Right atrium auricular region (tissue), 2 donors: ENCODE results near the gene ABHD10. TPM values are rescaled to one million over a fixed set of nuclear protein-coding genes. Genes with fewer than 3 reads are reported as not detected.

Experiments used
- DNase-seq: peaks from one replicate; pipeline ENCODE4 v3.0.0-alpha.2; 2019; ENCODE audit warnings: low spot score
- H3K27ac ChIP-seq, 2 donors: fragments of 200-600 bp; sonication (generic); 1 replicate in 1 of 2; 2 replicates in 1 of 2; pipeline ENCODE4 v1.5.1; 2016 to 2019
- H3K27me3 ChIP-seq, 2 donors: fragments of 200-600 bp; sonication (generic); one replicate each; pipeline versions ENCODE4 v1.5.1 to v1.6.0; 2017 to 2019
- H3K36me3 ChIP-seq: fragments of 200-600 bp; sonication (generic); one replicate; pipeline ENCODE4 v1.5.1; 2016
- H3K4me1 ChIP-seq, 2 donors: fragments of 200-600 bp; sonication (generic); one replicate each; pipeline versions ENCODE4 v1.5.1 to v1.6.0; 2017 to 2019
- H3K4me3 ChIP-seq, 2 donors: fragments of 200-600 bp; sonication (generic); 1 replicate in 1 of 2; 2 replicates in 1 of 2; pipeline ENCODE4 v1.5.1; 2017 to 2019; ENCODE audit warnings: mild to moderate bottlenecking in 1 of 2, moderate library complexity in 1 of 2
- H3K9me3 ChIP-seq, 2 donors: fragments of 200-600 bp; sonication (generic); one replicate each; pipeline ENCODE4 v1.5.1; 2019
- CTCF ChIP-seq, 2 donors: fragments of 200-600 bp; sonication (generic); IDR thresholded peaks; one replicate each; pipeline ENCODE4 v1.5.1; 2019; ENCODE audit warnings: antibody characterized with exemption in 2 of 2
- total RNA-seq, 2 donors: library from RNA; depleted of rRNA; stranded (reverse); fragments of >200 nt; gene quantifications; one replicate each; pipeline ENCODE4 v1.1.0, GENCODE V29; 2016

Gene ABHD10
- total RNA-seq, 2 donors from 2014 or later, result 15.3 to 20.8 TPM

DNA sequence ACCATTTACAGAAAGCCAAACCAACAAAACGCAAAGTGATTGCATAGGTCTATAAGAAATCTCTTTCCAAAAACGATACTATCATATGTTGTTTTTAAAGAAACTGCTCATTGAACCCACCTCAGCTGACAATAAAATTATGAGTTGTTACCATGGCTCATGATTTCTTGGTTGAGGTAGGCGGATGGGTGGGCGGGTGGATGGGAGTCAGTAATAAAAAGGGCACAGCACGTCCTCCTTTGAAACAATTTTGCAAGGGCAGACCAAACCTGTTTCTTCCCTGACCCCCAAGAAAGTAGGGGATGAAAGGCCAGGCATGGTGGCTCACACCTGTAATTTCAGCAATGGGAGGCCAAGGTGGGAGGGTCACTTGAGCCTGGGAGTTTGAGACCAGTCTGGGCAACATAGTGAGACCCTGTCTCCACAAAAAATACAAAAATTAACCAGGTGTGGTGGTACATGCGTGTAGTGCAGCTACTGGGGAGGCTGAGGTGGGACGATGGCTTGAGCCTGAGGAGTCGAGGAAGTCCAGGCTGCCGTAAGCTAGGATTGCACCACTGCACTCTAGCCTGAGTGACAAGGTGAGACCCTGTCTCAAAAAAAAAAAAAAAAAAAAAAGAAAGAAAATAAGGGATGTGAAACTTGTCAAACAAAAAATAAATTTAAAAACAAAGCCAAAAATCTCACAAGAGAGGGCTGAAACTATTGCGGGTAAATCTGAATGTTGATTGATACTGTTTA, 2.1 kb downstream of the ABHD10 start:
- no peak for DNase-seq
- H3K9me3 ChIP-seq, result no peaks in the 10 kb centered on the region
- no peak overlapping the region for H3K27ac ChIP-seq
- no peaks in the 10 kb centered on the region for H3K27me3 ChIP-seq
- peaks cover 0 to 8% of the 10 kb centered on the region in 2 donors for H3K4me1 ChIP-seq
- H3K4me3 ChIP-seq, result no peak overlapping the region
- TF ChIP-seq CTCF (IDR thresholded peaks at IDR 0.05), result no peak
- H3K36me3 ChIP-seq, result no peaks in the 10 kb centered on the region

DNA sequence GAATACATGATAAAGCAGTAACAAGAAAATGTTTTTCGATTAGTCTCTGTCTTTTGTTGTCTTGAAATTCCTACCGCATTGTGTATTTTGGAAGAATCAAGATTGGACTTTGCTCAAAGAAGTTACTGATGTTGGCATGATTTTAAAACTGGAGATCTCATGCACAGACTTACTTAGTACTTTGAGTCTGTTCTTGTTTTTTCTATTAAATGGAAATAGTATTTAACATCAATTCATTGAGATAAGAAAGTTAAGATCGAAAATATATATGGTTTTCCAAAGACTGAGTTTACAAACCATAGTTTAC, 2.6 kb downstream of the ABHD10 start:
- no peak overlapping the region for H3K4me3 ChIP-seq
- no peaks in the 10 kb centered on the region for H3K9me3 ChIP-seq
- no peak for DNase-seq
- no peaks in the 10 kb centered on the region for H3K27me3 ChIP-seq
- no peaks in the 10 kb centered on the region for H3K36me3 ChIP-seq
- no peak for TF ChIP-seq CTCF (IDR thresholded peaks at IDR 0.05)
- H3K27ac ChIP-seq, result no peak overlapping the region
- peaks cover 0 to 8% of the 10 kb centered on the region in 2 donors for H3K4me1 ChIP-seq

GRCh38 chr3:111984636-111985298, 5.9 kb downstream of the ABHD10 start:
- Histone ChIP-seq H3K9me3 (no peaks in the 10 kb centered on the region), H3K4me3 (no peak overlapping the region), H3K36me3 (peaks cover 5% of the 10 kb centered on the region), H3K4me1 (peaks cover 0 to 8% of the 10 kb centered on the region in 2 donors), H3K27ac (no peak overlapping the region), H3K27me3 (no peaks in the 10 kb centered on the region)
- no peak for TF ChIP-seq CTCF (IDR thresholded peaks at IDR 0.05)
- DNase-seq, result no peak

DNA sequence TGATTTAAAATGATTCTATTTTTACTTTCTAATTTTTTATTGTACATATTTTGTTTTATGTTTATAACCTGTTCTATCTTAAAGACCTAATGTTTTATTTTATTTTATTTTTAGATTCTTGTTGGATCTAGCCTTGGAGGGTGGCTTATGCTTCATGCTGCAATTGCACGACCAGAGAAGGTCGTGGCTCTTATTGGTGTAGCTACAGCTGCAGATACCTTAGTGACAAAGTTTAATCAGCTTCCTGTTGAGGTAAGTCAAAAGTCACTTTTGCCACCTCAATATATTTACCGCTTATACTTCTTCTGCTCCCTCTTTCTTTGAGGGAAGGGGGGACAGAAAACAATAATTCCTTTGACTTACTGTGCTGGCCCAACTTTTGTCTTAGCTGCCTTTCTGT, 8.0 kb downstream of the ABHD10 start:
- no peak for TF ChIP-seq CTCF (IDR thresholded peaks at IDR 0.05)
- H3K36me3 ChIP-seq, result peaks cover 11% of the 10 kb centered on the region
- no peaks in the 10 kb centered on the region for H3K9me3 ChIP-seq
- H3K4me1 ChIP-seq, result no peaks in the 10 kb centered on the region
- H3K4me3 ChIP-seq, result no peak overlapping the region
- H3K27me3 ChIP-seq, result no peaks in the 10 kb centered on the region
- no peak for DNase-seq
- H3K27ac ChIP-seq, result no peak overlapping the region

DNA sequence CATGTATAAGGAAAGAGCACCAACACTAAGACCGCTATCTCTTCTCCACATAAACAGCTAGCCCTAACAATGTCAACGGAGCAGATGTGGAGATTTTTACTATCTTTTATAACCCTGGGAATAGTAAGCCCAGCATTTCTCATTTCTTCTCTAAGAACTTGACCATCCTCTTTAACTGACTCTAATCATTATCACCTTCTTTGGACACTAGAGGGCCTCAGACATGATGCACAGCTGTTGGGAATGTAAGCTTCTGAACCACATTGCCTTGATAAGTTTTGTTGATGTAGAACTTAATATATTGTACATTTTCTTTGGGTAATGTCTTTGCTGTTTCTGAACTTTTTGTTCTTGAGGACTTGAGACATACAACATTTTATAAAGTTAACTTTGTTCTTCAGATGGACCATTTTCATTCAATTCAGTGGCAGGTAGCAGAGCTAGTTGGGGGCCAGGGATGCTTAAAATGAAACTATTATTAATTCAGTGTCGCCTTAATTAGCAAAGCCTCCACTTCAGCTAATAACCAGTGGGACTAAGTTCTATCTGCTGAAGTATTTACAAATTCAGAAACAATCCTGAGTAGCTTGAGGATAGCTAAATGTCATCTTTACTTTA, 10.3 kb downstream of the ABHD10 start:
- Histone ChIP-seq H3K4me1 (no peaks in the 10 kb centered on the region), H3K4me3 (no peak overlapping the region), H3K9me3 (no peaks in the 10 kb centered on the region), H3K27ac (no peak overlapping the region), H3K36me3 (peaks cover 12% of the 10 kb centered on the region), H3K27me3 (no peaks in the 10 kb centered on the region)
- TF ChIP-seq CTCF (IDR thresholded peaks at IDR 0.05), result peak; percentile 51 to 76
- no peak for DNase-seq
